ENCODE measurements around the gene ANK2.

ANK2 gene

DNA sequence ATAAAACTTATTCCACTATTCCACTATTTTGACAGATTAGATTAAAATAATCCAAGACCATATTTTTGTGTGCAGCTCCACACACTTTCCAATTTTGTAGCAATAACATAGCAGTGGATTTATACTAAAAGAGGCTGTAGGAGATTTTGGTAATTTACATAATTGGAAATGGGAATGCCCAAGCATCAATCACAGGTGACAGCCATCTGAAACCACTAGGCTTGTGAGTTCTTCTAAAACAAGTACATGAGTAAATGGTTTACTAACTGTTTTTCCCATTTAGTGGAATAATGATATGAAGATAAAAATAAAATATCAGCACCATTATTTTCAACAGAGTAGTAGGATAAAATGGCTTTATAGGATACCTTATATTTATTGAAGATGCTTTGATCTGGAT is 4.4 kb downstream of the ANK2 start:
- H3K27me3 ChIP-seq (ENCODE audit: insufficient read depth, low read depth): no peaks in the 10 kb centered on the region
- H3K27ac ChIP-seq: no peak overlapping the region
- no peaks in the 10 kb centered on the region for H3K79me2 ChIP-seq (ENCODE audit: insufficient read depth, low read depth)
- H2AFZ ChIP-seq (ENCODE audit: low read depth): no peak overlapping the region
- no peak overlapping the region for H3K4me3 ChIP-seq (IDR thresholded peaks at IDR 0.05; ENCODE audit: insufficient read depth, low read depth, low read length)
- no peak overlapping the region for H3K4me2 ChIP-seq
- H3K36me3 ChIP-seq (ENCODE audit: insufficient read depth): no peaks in the 10 kb centered on the region
- TF ChIP-seq CTCF (conservative IDR thresholded peaks at IDR 0.05; ENCODE audit: low read depth, low read length): no peak
- H3K9ac ChIP-seq: no peak overlapping the region
- H4K20me1 ChIP-seq (ENCODE audit: insufficient read depth): no peaks in the 10 kb centered on the region
- H3K4me1 ChIP-seq (ENCODE audit: low read depth, poor library complexity, severe bottlenecking): no peaks in the 10 kb centered on the region

GRCh38 chr4:113056318-113056717 is 6.9 kb downstream of the ANK2 start:
- no peak overlapping the region for H3K4me3 ChIP-seq (IDR thresholded peaks at IDR 0.05; ENCODE audit: insufficient read depth, low read depth, low read length)
- no peaks in the 10 kb centered on the region for H4K20me1 ChIP-seq (ENCODE audit: insufficient read depth)
- no peak overlapping the region for H2AFZ ChIP-seq (ENCODE audit: low read depth)
- H3K4me1 ChIP-seq (ENCODE audit: low read depth, poor library complexity, severe bottlenecking): no peaks in the 10 kb centered on the region
- no peak overlapping the region for H3K27ac ChIP-seq
- no peaks in the 10 kb centered on the region for H3K36me3 ChIP-seq (ENCODE audit: insufficient read depth)
- H3K27me3 ChIP-seq (ENCODE audit: insufficient read depth, low read depth): no peaks in the 10 kb centered on the region
- H3K4me2 ChIP-seq: no peak overlapping the region
- H3K79me2 ChIP-seq (ENCODE audit: insufficient read depth, low read depth): no peaks in the 10 kb centered on the region
- TF ChIP-seq CTCF (conservative IDR thresholded peaks at IDR 0.05; ENCODE audit: low read depth, low read length): no peak
- no peak overlapping the region for H3K9ac ChIP-seq

DNA sequence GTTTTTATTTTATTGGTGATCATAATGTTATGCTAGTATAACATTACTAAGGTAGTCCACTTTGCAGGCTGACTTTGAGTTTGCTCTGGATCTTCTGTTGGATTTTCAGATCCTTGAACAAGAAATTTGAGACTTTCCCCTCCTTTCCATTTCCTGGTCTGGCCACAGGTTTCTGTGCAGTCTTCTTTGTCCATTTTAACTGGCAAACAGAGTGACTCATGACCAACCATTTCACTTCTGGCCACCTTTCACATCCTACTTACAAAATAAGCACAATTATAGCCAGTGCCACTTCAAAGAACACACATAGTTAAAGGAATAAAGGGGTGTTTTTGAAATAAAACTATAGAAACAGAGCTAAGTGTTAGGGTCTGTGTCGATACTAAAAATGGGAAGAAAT is 8.4 kb downstream of the ANK2 start:
- Histone ChIP-seq H3K27ac (no peak overlapping the region), H3K4me1 (ENCODE audit: low read depth, poor library complexity, severe bottlenecking) (no peaks in the 10 kb centered on the region), H3K9ac (no peak overlapping the region), H3K4me3 (IDR thresholded peaks at IDR 0.05; ENCODE audit: insufficient read depth, low read depth, low read length) (no peak overlapping the region), H3K4me2 (no peak overlapping the region), H3K79me2 (ENCODE audit: insufficient read depth, low read depth) (no peaks in the 10 kb centered on the region), H2AFZ (ENCODE audit: low read depth) (no peak overlapping the region), H4K20me1 (ENCODE audit: insufficient read depth) (no peaks in the 10 kb centered on the region), H3K27me3 (ENCODE audit: insufficient read depth, low read depth) (no peaks in the 10 kb centered on the region), H3K36me3 (ENCODE audit: insufficient read depth) (no peaks in the 10 kb centered on the region)
- no peak for TF ChIP-seq CTCF (conservative IDR thresholded peaks at IDR 0.05; ENCODE audit: low read depth, low read length)

- Histone ChIP-seq H3K36me3 (ENCODE audit: insufficient read depth) (no peaks in the 10 kb centered on the region), H3K4me2 (no peak overlapping the region), H3K27me3 (ENCODE audit: insufficient read depth, low read depth) (no peaks in the 10 kb centered on the region)
These were observed 10.2 kb downstream of the ANK2 start for GRCh38 chr4:113059449-113060182.

More at GRCh38 chr4:113059449-113060182, 10.2 kb downstream of the ANK2 start:
- no peaks in the 10 kb centered on the region for H4K20me1 ChIP-seq (ENCODE audit: insufficient read depth)
- no peaks in the 10 kb centered on the region for H3K4me1 ChIP-seq (ENCODE audit: low read depth, poor library complexity, severe bottlenecking)
- no peak overlapping the region for H3K27ac ChIP-seq
- no peak for TF ChIP-seq CTCF (conservative IDR thresholded peaks at IDR 0.05; ENCODE audit: low read depth, low read length)
- no peak overlapping the region for H3K4me3 ChIP-seq (IDR thresholded peaks at IDR 0.05; ENCODE audit: insufficient read depth, low read depth, low read length)
- no peaks in the 10 kb centered on the region for H3K79me2 ChIP-seq (ENCODE audit: insufficient read depth, low read depth)
- H2AFZ ChIP-seq (ENCODE audit: low read depth): no peak overlapping the region
- H3K9ac ChIP-seq: no peak overlapping the region
